K562 (cell line): ENCODE measurements around the gene CPPED1. TPM values are rescaled to one million over a fixed set of nuclear protein-coding genes. Genes with fewer than 3 reads are reported as not detected.

Source experiments
- ATAC-seq: fragments of 200-7000 bp; cut with Tn5 transposase; 3 replicates; pipeline ENCODE4 v1.9.1; 2020; ENCODE audit warnings: moderate library complexity
- BruUV-seq: library from RNA; stranded (reverse); fragments of 400-500 nt; replicated peaks from 2 replicates; lab custom pipeline; 2021; lab: Mats Ljungman, UMichigan
- CTCF ChIA-PET: fragments of 300-600 bp; formaldehyde crosslinking; extraction: SDS; loops from one replicate; lab custom pipeline; 2021; ENCODE audit warnings: low intra/inter-chr PET ratio; lab: Yijun Ruan, JAX
- POLR2A ChIA-PET: fragments of 300-600, 350-650 bp; sonication (Branson Sonifier 250); formaldehyde crosslinking; extraction: SDS; loops from one replicate; lab custom pipeline; 2021; ENCODE audit warnings: antibody characterized with exemption, inconsistent platforms; lab: Yijun Ruan, JAX
- DNase-seq, 4 experiments: peaks; one replicate each; pipeline versions ENCODE4 v3.0.0 to v3.0.0-alpha.2; 2011 to 2018; ENCODE audit warnings: low spot score in 3 of 4, mixed read lengths in 3 of 4; ENCODE audit errors: extremely low read depth in 1 of 4
- FAIRE-seq: peaks from 2 replicates; lab custom pipeline; 2011; peaks lifted over from hg19 to GRCh38; lab: Jason Lieb, UNC
- H2AFZ ChIP-seq: 2 replicates; pipeline ENCODE4 v1.6.0; 2011; ENCODE audit warnings: low read depth, low read length, control low read depth, inconsistent platforms
- H3K27ac ChIP-seq: fragments of 200-600 bp; 3 replicates; pipeline ENCODE4 v1.8.0; 2011; ENCODE audit warnings: low read depth, mild to moderate bottlenecking, control low read depth, inconsistent platforms, low read length, moderate library complexity, mixed read lengths; ENCODE audit errors: extremely low read depth
- H3K27me3 ChIP-seq, 2 experiments: fragments of 300-600 bp in 1 of 2; 2 replicates in 1 of 2; 3 replicates in 1 of 2; pipeline versions ENCODE4 v1.6.0 to v1.8.0; 2011; ENCODE audit warnings: inconsistent platforms in 2 of 2, low read length in 2 of 2, mild to moderate bottlenecking in 1 of 2, mixed read lengths in 1 of 2, moderate library complexity in 1 of 2; ENCODE audit not compliant: control insufficient read depth in 2 of 2, insufficient read depth in 2 of 2
- H3K36me3 ChIP-seq: fragments of 300-600 bp; 3 replicates; pipeline ENCODE4 v1.8.0; 2011; ENCODE audit warnings: mild to moderate bottlenecking, low read length, inconsistent platforms; ENCODE audit not compliant: control insufficient read depth, insufficient read depth
- H3K4me1 ChIP-seq, 2 experiments: fragments of 200-600 bp in 1 of 2; replicated peaks in 1 of 2; 2 replicates in 1 of 2; 3 replicates in 1 of 2; pipeline versions ENCODE4 v1.5.1 to v1.8.0; 2011; ENCODE audit warnings: inconsistent platforms in 2 of 2, low read length in 2 of 2, mild to moderate bottlenecking in 1 of 2, mixed read lengths in 1 of 2, moderate library complexity in 1 of 2; ENCODE audit not compliant: control insufficient read depth in 2 of 2, insufficient read depth in 2 of 2
- H3K4me2 ChIP-seq: 2 replicates; pipeline ENCODE4 v1.6.1; 2011; ENCODE audit warnings: low read length, control low read depth, inconsistent platforms, mixed read lengths; ENCODE audit not compliant: insufficient read depth
- H3K4me3 ChIP-seq: fragments of 200-600 bp; sonication (generic), shearing (Covaris generic); 2 replicates; pipeline ENCODE4 v1.5.1; 2016; ENCODE audit warnings: control low read depth, inconsistent platforms
- H3K79me2 ChIP-seq: fragments of 200-600 bp; 3 replicates; pipeline ENCODE4 v1.8.0; 2011; ENCODE audit warnings: low read length, inconsistent platforms; ENCODE audit not compliant: control insufficient read depth, insufficient read depth
- H3K9ac ChIP-seq, 2 experiments: 2 replicates each; pipeline versions ENCODE4 v1.6.0 to v1.6.1; 2011; ENCODE audit warnings: low read depth in 2 of 2, low read length in 2 of 2, control low read depth in 1 of 2, inconsistent platforms in 1 of 2, mild to moderate bottlenecking in 1 of 2, mixed read lengths in 1 of 2; ENCODE audit not compliant: insufficient read depth in 1 of 2
- H3K9me1 ChIP-seq: one replicate; pipeline ENCODE4 v1.6.0; 2011; ENCODE audit warnings: inconsistent platforms, mild to moderate bottlenecking, low read length, moderate library complexity; ENCODE audit not compliant: control insufficient read depth, insufficient read depth
- H3K9me3 ChIP-seq: replicated peaks from 2 replicates; pipeline ENCODE4 v1.5.1; 2011; ENCODE audit warnings: low read depth, low read length, inconsistent platforms; ENCODE audit not compliant: control insufficient read depth, insufficient read depth
- H4K20me1 ChIP-seq: replicated peaks from 2 replicates; pipeline ENCODE4 v1.6.1; 2011; ENCODE audit warnings: low read length, inconsistent platforms, mixed read lengths; ENCODE audit not compliant: control insufficient read depth, insufficient read depth
- CTCF ChIP-seq, 3 experiments: IDR thresholded peaks in 2 of 3; conservative IDR thresholded peaks in 1 of 3; 2 replicates each; pipeline ENCODE4 v1.5.1; 2011 to 2012; ENCODE audit warnings: low read length in 3 of 3, mild to moderate bottlenecking in 3 of 3, control low read depth in 2 of 3, improper control_type of control experiment in 1 of 3, inconsistent platforms in 1 of 3, low read depth in 1 of 3, mixed read lengths in 1 of 3, moderate library complexity in 1 of 3; ENCODE audit not compliant: insufficient read depth in 2 of 3
- EHMT2 ChIP-seq: fragments of 450-650 bp; IDR thresholded peaks from 2 replicates; pipeline ENCODE4 v1.6.1; 2018; ENCODE audit warnings: antibody characterized with exemption
- GATAD2A ChIP-seq: fragments of 450-650 bp; IDR thresholded peaks from 2 replicates; pipeline ENCODE4 v1.6.1; 2017
- MAFF ChIP-seq: IDR thresholded peaks from 2 replicates; pipeline ENCODE4 v1.6.1; 2012; ENCODE audit warnings: low read length, improper control_type of control experiment
- TEAD4 ChIP-seq, 2 experiments: sonication (generic) in 1 of 2; formaldehyde crosslinking in 1 of 2; IDR thresholded peaks; 2 replicates each; pipeline versions ENCODE4 v1.6.1 to v1.8.0; 2012 to 2022; ENCODE audit warnings: borderline replicate concordance in 1 of 2, inconsistent platforms in 1 of 2, low read length in 1 of 2, mild to moderate bottlenecking in 1 of 2, missing genetic modification reagents in 1 of 2
- U2AF1 ChIP-seq: fragments of 200-400 bp; formaldehyde crosslinking; optimal IDR thresholded peaks from 2 replicates; pipeline ENCODE3; 2017; ENCODE audit warnings: mild to moderate bottlenecking, low read depth, low read length, moderate library complexity
- ZBTB11 ChIP-seq, 3 experiments: fragments of 200-800 bp in 1 of 3; fragments of 250-450 bp in 1 of 3; fragments of 450-650 bp in 1 of 3; sonication (Bioruptor Pico) in 1 of 3; sonication (Bioruptor generic) in 1 of 3; formaldehyde crosslinking in 1 of 3; IDR thresholded peaks; 2 replicates each; pipeline versions ENCODE4 v1.6.1 to v1.8.0; 2016 to 2022; ENCODE audit warnings: mild to moderate bottlenecking in 2 of 3, missing genetic modification characterization in 2 of 3, missing compliant biosample characterization in 1 of 3, moderate library complexity in 1 of 3
- ZFX ChIP-seq: sonication (generic); formaldehyde crosslinking; IDR thresholded peaks from 2 replicates; pipeline ENCODE4 v1.8.0; 2022; ENCODE audit warnings: mild to moderate bottlenecking, missing genetic modification reagents, moderate library complexity
- ZNF316 ChIP-seq: fragments of 450-650 bp; IDR thresholded peaks from 2 replicates; pipeline ENCODE4 v1.6.1; 2016
- ZNF384 ChIP-seq: IDR thresholded peaks from 2 replicates; pipeline ENCODE4 v1.6.1; 2012; ENCODE audit warnings: low read depth, low read length, improper control_type of control experiment
- WGBS: fragments of 100-300 bp; shearing (Covaris generic); methylation state at CpG from one replicate; pipeline ENCODE4 v1.1.6; 2016; ENCODE audit warnings: low coverage, mixed read lengths; ENCODE audit not compliant: insufficient coverage; ENCODE audit errors: missing lambda C conversion rate; 5-methylcytosine and 5-hydroxymethylcytosine counted together
- in situ Hi-C: fragments of 300-500 bp; cut with MboI; formaldehyde crosslinking; loops from 4 replicates; pipeline ENCODE4 v1.15.0; 2018; ENCODE audit warnings: inconsistent platforms, mixed read lengths
- intact Hi-C: fragments of 100-400 bp; cut with micrococcal nuclease; formaldehyde crosslinking; loops from 2 replicates; pipeline ENCODE4 v1.14.2; 2022
- polyA plus RNA-seq, 8 experiments: library from polyadenylated mRNA; depleted of rRNA in 4 of 8; stranded (reverse) in 5 of 8; unstranded in 3 of 8; fragments of >200 nt; fragmentation: Nextera tagmentation in 2 of 8; fragmentation: Illumina TruSeq in 1 of 8; extraction: Ambion mirVana in 2 of 8; extraction: Trizol in 1 of 8; gene quantifications; 2 replicates each; pipeline versions ENCODE4 v1.2.1 to v1.2.3, GENCODE V29; 2011 to 2014; ENCODE audit warnings: inconsistent platforms in 1 of 8, missing spikeins in 1 of 8
- total RNA-seq, 7 experiments: library from RNA; depleted of rRNA in 6 of 7; stranded (reverse); fragments of >200 nt in 6 of 7; fragmentation: Illumina TruSeq in 2 of 7; extraction: Trizol in 2 of 7; gene quantifications; 2 replicates each; pipeline versions ENCODE4 v1.2.1 to v1.2.3, GENCODE V29; 2011 to 2021; ENCODE audit warnings: low replicate concordance in 1 of 7
- TF ChIP-seq, protein P1 (sequence below), 3 experiments: fragments of 200-800 bp in 1 of 3; sonication (Bioruptor generic) in 1 of 3; sonication (generic) in 1 of 3; formaldehyde crosslinking in 1 of 3; IDR thresholded peaks; 2 replicates each; pipeline versions ENCODE4 v1.6.1 to v1.8.0; 2016 to 2022; ENCODE audit warnings: mild to moderate bottlenecking in 2 of 3, missing compliant biosample characterization in 2 of 3, missing genetic modification characterization in 2 of 3, missing genetic modification reagents in 1 of 3
- TF ChIP-seq, protein P2 (sequence below): fragments of 250-450 bp; sonication (Bioruptor Pico); IDR thresholded peaks from 2 replicates; pipeline ENCODE4 v1.4.0; 2020; ENCODE audit warnings: borderline replicate concordance

The CPPED1 gene
- total and polyA plus RNA-seq, 9 of the 15 experiments (the other 6 are each of a cell fraction or from before 2014, with no cell fraction given): 7.5 to 25.7 (median 16.9) TPM

DNA sequence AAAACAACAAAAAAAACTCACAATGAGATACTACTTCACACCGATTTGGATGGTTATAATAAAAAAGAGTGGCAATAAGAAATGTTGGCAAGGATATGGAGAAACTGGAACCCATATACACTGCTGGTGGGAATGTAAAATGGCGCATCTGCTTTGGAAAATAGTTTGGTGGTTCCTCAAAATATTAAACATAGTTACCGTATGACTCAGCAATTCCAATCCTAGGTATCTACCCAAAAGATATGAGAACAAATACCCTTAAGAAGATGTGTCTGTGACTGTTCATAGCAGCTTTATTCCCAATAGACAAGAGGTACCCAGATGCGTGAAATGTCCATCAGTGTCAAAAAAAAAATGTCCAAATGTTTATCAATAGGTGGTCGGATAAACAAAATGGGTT, 7.2 kb downstream of the CPPED1 start:
- in situ Hi-C loops: no loop called here
- Histone ChIP-seq H4K20me1 (no peaks in the 10 kb centered on the region), H3K79me2 (peaks cover 61% of the 10 kb centered on the region), H2AFZ (no peak overlapping the region), H3K9me3 (peaks cover 7% of the 10 kb centered on the region), H3K27ac (0 out of 3 replicates have a peak overlapping the region, but pooled peaks have one; percentile 0), H3K4me2 (no peak overlapping the region), H3K27me3 (no peaks in the 10 kb centered on the region), H3K36me3 (no peaks in the 10 kb centered on the region), H3K9me1 (no peaks in the 10 kb centered on the region), H3K4me3 (no peak overlapping the region), H3K9ac (no peak overlapping the region), H3K4me1 (peaks cover 25 to 53% of the 10 kb centered on the region in 2 experiments)
- no TSS peak for BruUV-seq
- CTCF ChIA-PET: no interaction called here
- FAIRE-seq (no peak), ATAC-seq (no peak), DNase-seq (no peak)
- POLR2A ChIA-PET: interaction anchor here (0.6 kb wide), 1 partner anchor 87 kb away, joined by 3 read pairs; no protein-coding TSS in a partner anchor
- WGBS: 48% methylated on average over 5 of the region's 5 CpGs
- intact Hi-C loops: no loop called here
- no peak for TF ChIP-seq GATAD2A
- no peak for TF ChIP-seq CTCF (IDR thresholded peaks at IDR 0.05 in 2 of 3, conservative IDR thresholded peaks at IDR 0.05 in 1 of 3; ENCODE audit: insufficient read depth in 2 of 3, low read depth in 1 of 3, low read length in 3 of 3)
- no peak for TF ChIP-seq U2AF1
- TF ChIP-seq ZFX (CRISPR knock-in tag): no peak
- TF ChIP-seq ZNF316: peak; percentile 95
- TF ChIP-seq, protein P1, sequence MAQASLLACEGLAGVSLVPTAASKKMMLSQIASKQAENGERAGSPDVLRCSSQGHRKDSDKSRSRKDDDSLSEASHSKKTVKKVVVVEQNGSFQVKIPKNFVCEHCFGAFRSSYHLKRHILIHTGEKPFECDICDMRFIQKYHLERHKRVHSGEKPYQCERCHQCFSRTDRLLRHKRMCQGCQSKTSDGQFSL (CRISPR knock-in tag; IDR thresholded peaks at IDR 0.05): no peak
- TF ChIP-seq, protein P1 (tag; IDR thresholded peaks at IDR 0.05): no peak
- TF ChIP-seq MAFF: peak; percentile 91
- TF ChIP-seq ZBTB11 (CRISPR knock-in tag; IDR thresholded peaks at IDR 0.05): 0 out of 6 replicates have a peak, but pooled peaks of 1 of the 3 experiments have one; percentile 17
- TF ChIP-seq TEAD4 (IDR thresholded peaks at IDR 0.05; ENCODE audit: low read length): peak; percentile 24; the same call in 1 of the 2 replicates
- TF ChIP-seq TEAD4 (CRISPR knock-in tag; IDR thresholded peaks at IDR 0.05; ENCODE audit: borderline replicate concordance): no peak
- peak; percentile 72 for TF ChIP-seq EHMT2
- TF ChIP-seq, protein P2, sequence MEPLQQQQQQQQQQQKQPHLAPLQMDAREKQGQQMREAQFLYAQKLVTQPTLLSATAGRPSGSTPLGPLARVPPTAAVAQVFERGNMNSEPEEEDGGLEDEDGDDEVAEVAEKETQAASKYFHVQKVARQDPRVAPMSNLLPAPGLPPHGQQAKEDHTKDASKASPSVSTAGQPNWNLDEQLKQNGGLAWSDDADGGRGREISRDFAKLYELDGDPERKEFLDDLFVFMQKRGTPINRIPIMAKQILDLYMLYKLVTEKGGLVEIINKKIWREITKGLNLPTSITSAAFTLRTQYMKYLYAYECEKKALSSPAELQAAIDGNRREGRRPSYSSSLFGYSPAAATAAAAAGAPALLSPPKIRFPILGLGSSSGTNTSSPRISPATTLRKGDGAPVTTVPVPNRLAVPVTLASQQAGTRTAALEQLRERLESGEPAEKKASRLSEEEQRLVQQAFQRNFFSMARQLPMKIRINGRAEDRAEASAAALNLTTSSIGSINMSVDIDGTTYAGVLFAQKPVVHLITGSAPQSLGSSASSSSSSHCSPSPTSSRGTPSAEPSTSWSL (CRISPR knock-in tag): no peak
- no peak for TF ChIP-seq ZNF384
